Suprapubic skin (tissue), 3 donors: Measurements from ENCODE around the gene CS.

Experiments
- CTCF ChIP-seq, 2 donors: fragments of 200-600 bp in 1 of 2; fragments of 450-650 bp in 1 of 2; sonication (generic) in 1 of 2; IDR thresholded peaks; one replicate each; pipeline ENCODE4 v1.5.1; 2016 to 2019; ENCODE audit warnings: antibody characterized with exemption in 2 of 2, mild to moderate bottlenecking in 1 of 2, moderate library complexity in 1 of 2
- POLR2A ChIP-seq, 2 donors: fragments of 450-650 bp; IDR thresholded peaks; one replicate each; pipeline ENCODE4 v1.6.1; 2017; ENCODE audit warnings: antibody characterized with exemption in 2 of 2, mild to moderate bottlenecking in 2 of 2, moderate library complexity in 2 of 2

- no peak for TF ChIP-seq CTCF (IDR thresholded peaks at IDR 0.05)
- no peak for TF ChIP-seq POLR2A (IDR thresholded peaks at IDR 0.05)
Measured at GRCh38 chr12:56223571-56224101, 76.5 kb downstream of the CS start.
